GM12891 (cell line): ENCODE measurements around the gene CENPB.

ENCODE experiments used
- POLR2A ChIP-seq: IDR thresholded peaks from 2 replicates; pipeline ENCODE4 v1.6.1; 2011; ENCODE audit warnings: low read depth, low read length, control low read depth
- POLR2AphosphoS5 ChIP-seq: IDR thresholded peaks from 2 replicates; pipeline ENCODE4 v1.6.1; 2011; ENCODE audit warnings: low read depth, low read length, control low read depth
- POU2F2 ChIP-seq: IDR thresholded peaks from 2 replicates; pipeline ENCODE4 v1.6.1; 2011; ENCODE audit warnings: low read depth, mild to moderate bottlenecking, control low read depth, low read length, moderate library complexity
- SPI1 ChIP-seq: IDR thresholded peaks from 2 replicates; pipeline ENCODE4 v1.6.1; 2011; ENCODE audit warnings: low read depth, low read length, control low read depth
- TAF1 ChIP-seq: IDR thresholded peaks from 2 replicates; pipeline ENCODE4 v1.6.1; 2011; ENCODE audit warnings: low read depth, low read length, control low read depth

GRCh38 chr20:3808544-3808943, 22.0 kb upstream of the CENPB start:
- TF ChIP-seq POLR2AphosphoS5: no peak
- no peak for TF ChIP-seq POLR2A
- no peak for TF ChIP-seq TAF1
- TF ChIP-seq SPI1: no peak
- TF ChIP-seq POU2F2: no peak
